Duodenal mucosa (tissue), 2 donors: ENCODE results near the gene TMEM119.
A peak's percentile ranks its signal among the peaks of the same experiment; 100 is the strongest.

Source experiments
- H3K27ac ChIP-seq: one replicate; pipeline ENCODE4 v1.7.0; 2013; ENCODE audit warnings: low read depth, low read length
- H3K27me3 ChIP-seq, 2 donors: one replicate each; pipeline ENCODE4 v1.7.0; 2013; ENCODE audit warnings: low read length in 2 of 2, control low read depth in 1 of 2; ENCODE audit not compliant: insufficient read depth in 2 of 2, control insufficient read depth in 1 of 2
- H3K36me3 ChIP-seq, 2 donors: one replicate each; pipeline ENCODE4 v1.7.0; 2013; ENCODE audit warnings: low read length in 2 of 2, control low read depth in 1 of 2; ENCODE audit not compliant: insufficient read depth in 2 of 2, control insufficient read depth in 1 of 2
- H3K4me1 ChIP-seq, 2 donors: one replicate each; pipeline ENCODE4 v1.7.0; 2013; ENCODE audit warnings: low read length in 2 of 2, control low read depth in 1 of 2; ENCODE audit not compliant: insufficient read depth in 2 of 2, control insufficient read depth in 1 of 2
- H3K4me3 ChIP-seq, 2 donors: one replicate each; pipeline ENCODE4 v1.7.0; 2013; ENCODE audit warnings: low read length in 2 of 2, low read depth in 1 of 2
- H3K9ac ChIP-seq, 2 donors: one replicate each; pipeline ENCODE4 v1.7.0; 2013; ENCODE audit warnings: low read length in 2 of 2, low read depth in 1 of 2
- H3K9me3 ChIP-seq, 2 donors: one replicate each; pipeline ENCODE4 v1.7.0; 2013; ENCODE audit warnings: low read length in 2 of 2, control low read depth in 1 of 2; ENCODE audit not compliant: control insufficient read depth in 1 of 2

Gene TMEM119

GRCh38 chr12:108565146-108565545 lies 32.7 kb downstream of the TMEM119 start:
- H3K36me3 ChIP-seq: peaks cover 29 to 52% of the 10 kb centered on the region in 2 donors
- H3K9ac ChIP-seq: no peak overlapping the region
- peaks cover 34 to 47% of the 10 kb centered on the region in 2 donors for H3K4me1 ChIP-seq

DNA sequence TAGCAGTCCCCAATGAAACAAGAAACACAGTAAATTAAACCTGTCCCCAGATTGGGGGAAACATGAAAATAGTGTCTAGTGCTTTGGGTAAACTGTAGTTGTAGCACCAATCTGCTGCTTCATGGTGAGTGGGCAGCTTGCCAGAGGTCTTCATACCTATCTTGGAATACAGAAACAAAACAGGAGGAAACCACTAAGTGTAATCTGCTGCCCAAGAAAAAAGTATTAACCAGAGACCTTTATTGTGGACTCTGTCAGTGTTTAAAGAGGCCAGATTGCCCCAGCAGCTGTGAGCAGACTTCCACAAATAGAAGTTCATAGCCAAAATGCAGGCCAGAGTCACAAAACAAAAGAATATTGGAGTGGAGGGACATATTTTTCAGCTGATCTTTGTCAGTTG lies 33.2 kb downstream of the TMEM119 start:
- Histone ChIP-seq H3K4me3 (no peak overlapping the region), H3K36me3 (peaks cover 29 to 52% of the 10 kb centered on the region in 2 donors), H3K9me3 (no peaks in the 10 kb centered on the region), H3K27ac (no peak overlapping the region), H3K9ac (no peak overlapping the region), H3K4me1 (peaks cover 38 to 52% of the 10 kb centered on the region in 2 donors), H3K27me3 (no peaks in the 10 kb centered on the region)

More at GRCh38 chr12:108565146-108565545, 32.7 kb downstream of the TMEM119 start:
- Histone ChIP-seq H3K27me3 (no peaks in the 10 kb centered on the region), H3K27ac (no peak overlapping the region), H3K9me3 (no peaks in the 10 kb centered on the region), H3K4me3 (no peak overlapping the region)

- Histone ChIP-seq H3K9me3 (no peaks in the 10 kb centered on the region), H3K4me1 (peaks cover 39 to 60% of the 10 kb centered on the region in 2 donors), H3K36me3 (peaks cover 29 to 45% of the 10 kb centered on the region in 2 donors), H3K27me3 (no peaks in the 10 kb centered on the region), H3K4me3 (peak overlapping the region; percentile 88 to 90), H3K27ac (no peak overlapping the region), H3K9ac (peak overlapping the region; percentile 76 to 91)
Observed at GRCh38 chr12:108563804-108564151, 34.1 kb downstream of the TMEM119 start.

DNA sequence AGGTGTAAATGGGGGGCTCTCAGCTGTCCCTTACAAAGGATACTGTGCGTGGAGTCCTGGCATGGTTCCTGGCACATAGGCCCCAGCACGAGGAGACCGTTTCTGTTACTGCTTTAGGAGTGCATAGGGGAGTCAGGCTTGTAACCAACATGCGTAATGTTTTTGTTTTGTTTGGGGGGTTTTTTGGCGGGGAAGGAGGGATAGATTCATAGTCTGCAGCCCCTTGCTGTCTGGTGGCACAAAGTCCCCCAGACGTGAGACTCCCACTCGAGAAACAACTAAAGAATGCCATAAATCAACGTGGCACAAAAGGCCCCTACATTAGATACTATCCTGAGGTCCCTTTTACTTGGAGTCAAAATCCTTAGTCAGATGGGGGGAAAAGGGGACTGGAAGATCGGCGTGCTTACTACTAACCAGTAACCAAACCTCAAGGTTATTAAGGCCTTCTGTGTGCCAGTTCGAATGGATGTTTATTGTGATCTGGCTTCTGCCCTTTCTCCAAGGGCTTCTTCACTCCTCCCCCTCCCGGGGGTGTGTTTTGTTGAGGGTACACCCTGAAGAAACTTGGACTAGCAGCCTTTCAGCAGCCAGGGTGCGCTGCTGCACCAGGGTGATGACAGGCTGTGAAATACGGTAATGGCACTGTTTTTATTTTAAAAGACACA lies 34.6 kb downstream of the TMEM119 start:
- H3K9me3 ChIP-seq: no peaks in the 10 kb centered on the region
- H3K36me3 ChIP-seq: peaks cover 27 to 42% of the 10 kb centered on the region in 2 donors
- H3K4me1 ChIP-seq: peaks cover 37 to 58% of the 10 kb centered on the region in 2 donors
- peak overlapping the region; percentile 76 to 91 for H3K9ac ChIP-seq
- no peaks in the 10 kb centered on the region for H3K27me3 ChIP-seq
- H3K27ac ChIP-seq: peak overlapping the region; percentile 83
- H3K4me3 ChIP-seq: peak overlapping the region; percentile 88 to 90

- Histone ChIP-seq H3K36me3 (peaks cover 21 to 38% of the 10 kb centered on the region in 2 donors), H3K27me3 (no peaks in the 10 kb centered on the region), H3K27ac (peak within 1 kb of the TSS; percentile 84), H3K9ac (peak within 1 kb of the TSS; percentile 89 to 92), H3K4me1 (peaks cover 37 to 56% of the 10 kb centered on the region in 2 donors), H3K4me3 (peak within 1 kb of the TSS; percentile 88 to 100), H3K9me3 (no peaks in the 10 kb centered on the region)
Observed at GRCh38 chr12:108562348-108563135, 35.3 kb downstream of the TMEM119 start, which contains the start of gene ISCU. Gene ISCU (plus strand): TSS chr12:108562596. CDS start chr12:108562623, 27 bp downstream.

GRCh38 chr12:108561852-108562347 lies 36.0 kb downstream of the TMEM119 start:
- peaks cover 37 to 54% of the 10 kb centered on the region in 2 donors for H3K4me1 ChIP-seq

GRCh38 chr12:108560752-108561719 lies 36.8 kb downstream of the TMEM119 start, which contains the start of gene SART3:
Gene SART3 (minus strand): TSS chr12:108561173. CDS start chr12:108561154, 19 bp downstream.
- Histone ChIP-seq H3K27me3 (no peaks in the 10 kb centered on the region), H3K4me1 (peaks cover 29 to 50% of the 10 kb centered on the region in 2 donors), H3K4me3 (peak within 1 kb of the TSS; percentile 88 to 100), H3K27ac (peak within 1 kb of the TSS; percentile 84), H3K9me3 (no peaks in the 10 kb centered on the region), H3K9ac (peak within 1 kb of the TSS; percentile 89 to 92), H3K36me3 (peaks cover 9 to 32% of the 10 kb centered on the region in 2 donors)

More at GRCh38 chr12:108561852-108562347, 36.0 kb downstream of the TMEM119 start:
- Histone ChIP-seq H3K9me3 (no peaks in the 10 kb centered on the region), H3K9ac (peak overlapping the region; percentile 89 to 92), H3K36me3 (peaks cover 15 to 35% of the 10 kb centered on the region in 2 donors), H3K27ac (peak overlapping the region; percentile 84), H3K4me3 (peak overlapping the region; percentile 88 to 100), H3K27me3 (no peaks in the 10 kb centered on the region)

GRCh38 chr12:108560321-108560721 lies 37.6 kb downstream of the TMEM119 start:
- Histone ChIP-seq H3K9ac (peak overlapping the region; percentile 89 to 92), H3K4me3 (peak overlapping the region; percentile 88 to 100), H3K27ac (no peak overlapping the region), H3K9me3 (no peaks in the 10 kb centered on the region), H3K36me3 (peaks cover 3 to 28% of the 10 kb centered on the region in 2 donors), H3K27me3 (no peaks in the 10 kb centered on the region), H3K4me1 (peaks cover 24 to 46% of the 10 kb centered on the region in 2 donors)

DNA sequence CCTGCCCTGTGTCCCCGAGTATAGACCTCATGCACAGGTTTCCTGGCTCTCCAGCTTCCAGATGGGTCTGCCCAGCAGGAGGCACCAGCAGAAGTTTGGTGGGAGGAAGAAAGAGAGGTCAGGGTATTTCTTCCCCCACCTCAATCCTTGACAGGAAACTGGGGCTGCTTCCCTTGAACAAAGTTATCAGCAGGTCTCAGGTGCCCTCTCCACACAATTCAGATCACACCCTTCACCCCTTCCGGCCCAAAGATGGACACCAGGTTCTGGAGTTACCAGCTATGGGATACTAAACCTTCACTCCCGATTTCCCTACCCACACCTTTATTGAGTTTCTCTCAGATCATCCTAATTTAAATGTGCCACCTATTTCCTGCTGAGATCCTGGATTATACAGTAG lies 38.1 kb downstream of the TMEM119 start:
- H3K9ac ChIP-seq: peak overlapping the region; percentile 89 to 92
- peaks cover 3 to 23% of the 10 kb centered on the region in 2 donors for H3K36me3 ChIP-seq
- peak overlapping the region; percentile 88 to 100 for H3K4me3 ChIP-seq
- no peak overlapping the region for H3K27ac ChIP-seq
- H3K9me3 ChIP-seq: no peaks in the 10 kb centered on the region
- H3K27me3 ChIP-seq: no peaks in the 10 kb centered on the region
- H3K4me1 ChIP-seq: peaks cover 24 to 42% of the 10 kb centered on the region in 2 donors
